ENCODE results near the gene E4F1.

Gene E4F1

DNA sequence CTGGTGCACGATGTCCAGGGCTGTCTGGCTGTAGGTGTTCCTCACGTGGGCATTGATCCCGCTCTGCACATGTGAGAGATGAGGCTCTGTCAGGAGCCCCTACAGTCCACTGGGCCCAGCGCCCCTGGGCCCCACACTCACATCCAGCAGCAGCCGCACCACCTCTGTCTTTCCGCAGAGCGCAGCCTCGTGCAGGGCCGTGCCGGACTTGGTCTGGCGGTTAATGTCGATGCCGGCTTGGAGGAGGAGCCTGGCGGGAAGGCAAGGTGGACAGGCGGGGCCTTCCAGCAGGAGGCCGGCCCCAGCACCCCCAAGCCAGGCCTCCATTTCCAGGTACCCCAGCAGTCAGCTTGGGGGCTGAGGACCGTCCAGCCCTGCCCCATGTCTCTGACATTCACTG is 36.2 kb upstream of the E4F1 start:
- no peak for DNase-seq (ENCODE audit: extremely low read depth, low read depth)
- no peak overlapping the region for H3K4me3 ChIP-seq (replicated peaks; ENCODE audit: low read depth, low read length)
- TF ChIP-seq, protein P1, sequence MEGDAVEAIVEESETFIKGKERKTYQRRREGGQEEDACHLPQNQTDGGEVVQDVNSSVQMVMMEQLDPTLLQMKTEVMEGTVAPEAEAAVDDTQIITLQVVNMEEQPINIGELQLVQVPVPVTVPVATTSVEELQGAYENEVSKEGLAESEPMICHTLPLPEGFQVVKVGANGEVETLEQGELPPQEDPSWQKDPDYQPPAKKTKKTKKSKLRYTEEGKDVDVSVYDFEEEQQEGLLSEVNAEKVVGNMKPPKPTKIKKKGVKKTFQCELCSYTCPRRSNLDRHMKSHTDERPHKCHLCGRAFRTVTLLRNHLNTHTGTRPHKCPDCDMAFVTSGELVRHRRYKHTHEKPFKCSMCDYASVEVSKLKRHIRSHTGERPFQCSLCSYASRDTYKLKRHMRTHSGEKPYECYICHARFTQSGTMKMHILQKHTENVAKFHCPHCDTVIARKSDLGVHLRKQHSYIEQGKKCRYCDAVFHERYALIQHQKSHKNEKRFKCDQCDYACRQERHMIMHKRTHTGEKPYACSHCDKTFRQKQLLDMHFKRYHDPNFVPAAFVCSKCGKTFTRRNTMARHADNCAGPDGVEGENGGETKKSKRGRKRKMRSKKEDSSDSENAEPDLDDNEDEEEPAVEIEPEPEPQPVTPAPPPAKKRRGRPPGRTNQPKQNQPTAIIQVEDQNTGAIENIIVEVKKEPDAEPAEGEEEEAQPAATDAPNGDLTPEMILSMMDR (IDR thresholded peaks at IDR 0.05; ENCODE audit: low read depth, low read length, missing control alignments) = no peak

DNA sequence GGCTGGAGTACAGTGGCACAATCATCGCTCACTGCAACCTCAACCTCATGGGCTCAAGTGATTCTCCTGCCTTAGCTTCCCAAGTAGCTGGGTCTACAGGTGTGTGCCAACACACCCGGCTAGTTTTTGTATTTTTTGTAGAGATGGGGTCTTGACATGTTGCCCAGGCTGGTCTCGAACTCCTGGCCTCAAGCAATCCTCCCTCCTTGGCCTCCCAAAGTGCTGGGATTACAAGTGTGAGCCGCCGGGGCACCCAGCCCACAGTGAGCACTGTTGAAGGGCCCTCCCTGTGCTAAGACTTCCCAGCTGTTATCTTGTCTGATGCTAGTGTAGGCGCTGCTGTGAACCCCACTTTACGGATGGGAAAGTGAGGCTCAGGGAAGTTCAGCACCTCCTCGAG is 35.0 kb upstream of the E4F1 start:
- H3K4me3 ChIP-seq (replicated peaks; ENCODE audit: low read depth, low read length) = no peak overlapping the region
- TF ChIP-seq, protein P1 (IDR thresholded peaks at IDR 0.05; ENCODE audit: low read depth, low read length, missing control alignments) = no peak
- no peak for DNase-seq (ENCODE audit: extremely low read depth, low read depth)

DNA sequence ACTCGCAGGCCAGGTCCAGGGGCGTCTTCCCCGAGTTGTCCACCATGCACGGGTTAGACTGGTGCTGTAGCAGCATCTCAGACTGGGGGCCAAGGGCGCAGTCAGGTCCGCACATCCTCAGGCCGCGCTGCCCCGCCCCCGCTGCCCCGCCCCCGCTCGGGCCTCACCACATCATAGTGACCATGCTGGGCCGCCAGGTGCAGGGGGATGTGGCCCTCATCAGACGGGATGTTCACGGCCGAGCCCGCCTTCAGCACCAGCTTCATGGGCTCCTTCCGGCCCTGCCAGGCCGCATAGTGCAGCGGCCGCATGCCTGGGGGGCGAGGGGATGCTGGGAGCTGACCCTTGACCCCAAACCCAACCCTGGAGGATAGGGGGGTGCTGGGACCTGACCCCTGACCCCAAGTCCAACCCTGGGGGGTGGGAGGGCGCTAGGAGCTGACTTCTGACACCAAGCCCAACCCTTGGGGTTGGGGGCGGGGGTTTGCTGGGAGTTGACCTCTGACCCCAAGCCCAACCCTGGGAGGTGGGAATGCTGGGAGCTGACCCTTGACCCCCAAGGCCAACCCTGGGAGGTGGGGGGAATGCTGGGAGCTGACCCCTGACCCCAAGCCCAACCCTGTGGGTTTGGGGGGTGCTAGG is 34.0 kb upstream of the E4F1 start:
- TF ChIP-seq, protein P1 (IDR thresholded peaks at IDR 0.05; ENCODE audit: low read depth, low read length, missing control alignments) = no peak
- DNase-seq (ENCODE audit: extremely low read depth, low read depth) = no peak
- no peak overlapping the region for H3K4me3 ChIP-seq (replicated peaks; ENCODE audit: low read depth, low read length)

DNA sequence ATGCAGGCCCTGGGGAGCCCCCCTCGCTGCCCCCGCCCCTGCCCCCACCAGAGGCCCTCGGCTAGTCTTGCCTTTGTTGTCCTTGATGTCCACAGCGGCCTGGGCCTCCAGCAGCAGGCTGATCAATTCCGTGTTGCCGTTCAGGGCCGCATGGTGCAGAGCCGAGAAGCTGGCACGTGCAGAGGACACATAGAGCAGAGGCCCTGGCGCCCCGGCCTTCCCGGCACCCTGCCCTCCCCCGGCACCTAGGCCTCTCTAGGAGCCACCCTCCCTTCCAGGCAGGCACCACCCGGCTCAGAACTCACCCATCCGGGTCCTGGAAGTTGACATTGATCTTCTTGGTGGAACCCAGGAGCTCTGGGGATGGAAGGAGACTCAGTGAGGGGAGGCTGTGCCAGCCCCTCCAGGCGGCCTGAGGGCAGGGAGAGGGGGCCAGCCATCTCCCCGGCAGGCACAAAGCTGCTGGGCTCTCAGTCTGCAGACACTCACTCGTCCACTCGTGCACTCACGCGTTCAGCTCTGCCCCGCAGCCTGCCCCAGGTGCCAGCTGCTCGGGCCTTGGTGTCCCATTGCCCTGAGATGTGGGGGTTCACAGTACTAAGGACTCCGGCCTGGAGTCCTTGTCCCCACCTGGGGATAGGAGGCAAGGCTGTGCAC is 33.3 kb upstream of the E4F1 start:
- no peak overlapping the region for H3K4me3 ChIP-seq (replicated peaks; ENCODE audit: low read depth, low read length)
- TF ChIP-seq, protein P1 (IDR thresholded peaks at IDR 0.05; ENCODE audit: low read depth, low read length, missing control alignments) = no peak
- no peak for DNase-seq (ENCODE audit: extremely low read depth, low read depth)

DNA sequence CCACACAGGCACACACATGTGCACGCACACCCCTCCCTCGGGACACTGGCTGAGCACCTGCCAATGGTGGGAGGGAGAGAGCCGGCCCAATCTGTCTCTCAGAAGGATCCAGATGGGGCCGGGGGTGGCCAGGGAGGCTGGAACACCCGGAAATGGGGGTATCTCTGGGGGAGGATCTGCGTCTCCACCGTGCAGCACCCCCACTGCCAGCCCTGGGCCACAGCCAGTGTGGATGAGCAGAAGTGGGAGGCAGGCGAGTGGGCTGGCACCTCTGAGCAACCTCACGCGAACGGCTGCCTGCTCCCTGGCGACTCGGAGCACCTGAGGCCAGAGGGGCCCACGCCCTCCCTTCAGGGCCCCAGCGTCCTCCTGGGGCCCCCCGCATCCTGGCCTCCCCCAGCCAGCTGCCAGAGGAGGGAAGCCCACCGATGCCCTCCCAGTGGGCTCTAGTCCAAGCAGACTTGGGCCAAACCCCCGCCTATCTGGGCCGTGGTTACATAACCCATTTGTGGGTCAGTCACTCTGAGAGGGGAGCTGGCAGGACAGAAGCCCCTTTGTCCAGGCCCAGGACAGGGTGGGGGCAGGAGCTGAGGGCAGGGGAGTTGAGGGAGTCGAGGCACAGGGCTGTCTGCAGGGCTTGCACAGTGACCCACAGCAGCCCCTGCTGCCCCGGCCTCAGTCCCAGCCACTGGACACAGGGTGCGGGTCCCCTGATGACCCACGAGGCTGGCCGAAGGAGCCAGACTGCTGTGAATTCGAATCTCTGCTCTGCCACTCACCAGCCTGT is 32.5 kb upstream of the E4F1 start:
- no peak overlapping the region for H3K4me3 ChIP-seq (replicated peaks; ENCODE audit: low read depth, low read length)

DNA sequence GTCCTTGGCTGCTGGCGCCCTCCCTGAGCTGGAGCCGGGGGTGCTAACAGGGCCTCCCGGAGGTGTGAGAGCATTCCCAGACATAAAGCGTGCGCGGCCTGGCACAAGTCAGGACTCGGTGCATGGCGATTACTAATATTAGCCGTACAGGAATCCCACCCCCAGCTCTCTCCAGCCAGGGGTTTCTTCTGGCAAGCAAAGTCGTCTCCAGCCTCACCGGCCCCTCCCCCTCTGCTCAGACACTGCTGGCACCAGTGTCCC is 32.0 kb upstream of the E4F1 start:
- TF ChIP-seq, protein P1 (IDR thresholded peaks at IDR 0.05; ENCODE audit: low read depth, low read length, missing control alignments) = no peak
- no peak overlapping the region for H3K4me3 ChIP-seq (replicated peaks; ENCODE audit: low read depth, low read length)
- DNase-seq (ENCODE audit: extremely low read depth, low read depth) = no peak

More for the DNA sequence above, 32.5 kb upstream of the E4F1 start:
- DNase-seq (ENCODE audit: extremely low read depth, low read depth) = no peak
- TF ChIP-seq, protein P1 (IDR thresholded peaks at IDR 0.05; ENCODE audit: low read depth, low read length, missing control alignments) = no peak

Data from HFF-Myc (cell line).